SKM-1 (cell line): ENCODE data around the gene USP38.
"Not testable (repeated sequence)": the region's sequence is repeated elsewhere in the genome, so short reads cannot be mapped to it uniquely, and the experiment has no call there.

ENCODE experiments used
- DNase-seq: peaks from one replicate; lab custom pipeline; 2025; ENCODE audit not compliant: unreplicated experiment; lab: John Stamatoyannopoulos, UW

The USP38 gene, protein sequence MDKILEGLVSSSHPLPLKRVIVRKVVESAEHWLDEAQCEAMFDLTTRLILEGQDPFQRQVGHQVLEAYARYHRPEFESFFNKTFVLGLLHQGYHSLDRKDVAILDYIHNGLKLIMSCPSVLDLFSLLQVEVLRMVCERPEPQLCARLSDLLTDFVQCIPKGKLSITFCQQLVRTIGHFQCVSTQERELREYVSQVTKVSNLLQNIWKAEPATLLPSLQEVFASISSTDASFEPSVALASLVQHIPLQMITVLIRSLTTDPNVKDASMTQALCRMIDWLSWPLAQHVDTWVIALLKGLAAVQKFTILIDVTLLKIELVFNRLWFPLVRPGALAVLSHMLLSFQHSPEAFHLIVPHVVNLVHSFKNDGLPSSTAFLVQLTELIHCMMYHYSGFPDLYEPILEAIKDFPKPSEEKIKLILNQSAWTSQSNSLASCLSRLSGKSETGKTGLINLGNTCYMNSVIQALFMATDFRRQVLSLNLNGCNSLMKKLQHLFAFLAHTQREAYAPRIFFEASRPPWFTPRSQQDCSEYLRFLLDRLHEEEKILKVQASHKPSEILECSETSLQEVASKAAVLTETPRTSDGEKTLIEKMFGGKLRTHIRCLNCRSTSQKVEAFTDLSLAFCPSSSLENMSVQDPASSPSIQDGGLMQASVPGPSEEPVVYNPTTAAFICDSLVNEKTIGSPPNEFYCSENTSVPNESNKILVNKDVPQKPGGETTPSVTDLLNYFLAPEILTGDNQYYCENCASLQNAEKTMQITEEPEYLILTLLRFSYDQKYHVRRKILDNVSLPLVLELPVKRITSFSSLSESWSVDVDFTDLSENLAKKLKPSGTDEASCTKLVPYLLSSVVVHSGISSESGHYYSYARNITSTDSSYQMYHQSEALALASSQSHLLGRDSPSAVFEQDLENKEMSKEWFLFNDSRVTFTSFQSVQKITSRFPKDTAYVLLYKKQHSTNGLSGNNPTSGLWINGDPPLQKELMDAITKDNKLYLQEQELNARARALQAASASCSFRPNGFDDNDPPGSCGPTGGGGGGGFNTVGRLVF

GRCh38 chr4:143184503-143185252, at the start of gene USP38:
USP38 (plus strand) TSS chr4:143184917; CDS start chr4:143185451, 534 bp downstream.
- peak; percentile 89 for DNase-seq

DNA sequence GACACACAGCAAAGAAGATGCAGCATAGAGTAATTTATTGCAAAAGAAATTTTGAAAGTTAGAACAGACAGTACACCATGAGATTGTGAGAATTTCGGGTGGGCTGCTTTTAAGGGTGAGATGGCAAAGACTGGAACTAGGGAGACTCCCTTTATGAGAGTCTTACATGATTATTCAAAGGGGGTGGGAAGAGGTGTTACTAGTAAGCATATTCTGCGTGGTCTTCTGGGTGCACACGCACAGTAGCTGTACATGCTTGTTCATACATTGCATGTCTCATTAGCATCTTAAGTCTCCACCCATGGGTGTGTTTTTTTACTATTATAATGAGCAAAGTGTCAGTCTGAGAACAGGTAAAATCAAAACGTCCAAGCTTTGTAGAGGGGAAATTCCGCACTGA, 49.4 kb upstream of the USP38 start:
- no peak for DNase-seq

DNA sequence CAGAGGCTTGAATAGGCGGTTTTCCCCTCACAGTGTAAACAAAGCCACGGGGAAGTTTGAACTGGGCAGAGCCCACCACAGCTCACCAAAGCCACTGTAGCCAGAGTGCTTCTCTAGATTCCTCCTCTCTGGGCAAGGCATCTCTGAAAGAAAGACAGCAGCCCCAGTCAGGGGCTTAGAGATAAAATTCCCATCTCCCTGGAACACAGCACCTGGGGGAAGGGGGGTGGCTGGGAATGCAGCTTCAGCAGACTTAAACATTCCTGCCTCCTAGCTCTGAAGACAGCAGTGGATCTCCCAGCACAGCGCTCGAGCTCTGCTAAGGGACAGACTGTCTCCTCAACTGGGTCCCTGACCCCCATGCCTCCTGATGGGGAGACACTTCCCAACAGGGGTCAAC, 44.0 kb upstream of the USP38 start:
- no peak for DNase-seq

- no peak for DNase-seq
These were observed 36.2 kb upstream of the USP38 start for GRCh38 chr4:143148521-143148920.

DNA sequence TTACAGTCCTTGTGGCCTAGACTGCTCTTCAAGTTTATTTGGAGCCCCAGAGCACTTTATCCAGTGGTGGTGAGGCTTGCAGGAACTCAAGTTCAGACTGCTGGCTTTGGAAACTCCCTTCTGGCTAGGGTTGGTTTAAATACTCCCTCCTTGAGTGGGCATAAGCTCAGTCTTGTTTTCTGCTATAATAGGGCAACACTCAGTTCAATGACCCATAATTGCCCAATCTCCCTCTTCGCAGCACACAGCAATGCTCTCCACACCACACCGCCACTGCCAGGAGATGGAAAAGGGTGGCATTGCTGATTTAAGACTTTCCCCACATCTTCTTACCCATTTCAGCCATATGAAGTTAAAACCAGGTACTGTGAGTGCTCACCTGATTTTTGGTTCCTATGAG, 27.9 kb upstream of the USP38 start:
- DNase-seq, result no peak

DNA sequence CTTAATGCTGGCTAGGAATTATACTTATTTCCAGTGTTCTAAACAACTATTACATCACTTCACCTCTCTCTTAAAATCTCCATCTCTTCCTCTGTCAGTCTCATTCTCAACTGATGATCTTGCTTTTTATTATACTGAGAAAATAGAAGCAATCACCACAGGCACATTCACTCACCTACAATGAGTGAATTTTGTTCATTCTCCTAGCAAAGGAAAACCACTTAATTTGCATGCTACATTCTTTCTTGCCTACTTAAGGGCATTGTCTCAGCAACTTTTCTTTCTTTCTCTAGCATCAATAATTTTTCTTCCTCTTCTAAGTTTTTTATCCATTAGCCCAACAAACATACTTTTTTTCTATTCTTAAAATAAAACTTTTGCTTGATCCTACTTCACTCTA, 21.1 kb upstream of the USP38 start:
- DNase-seq, result no peak

- DNase-seq, result not testable (repeated sequence)
These were observed 18.0 kb upstream of the USP38 start for GRCh38 chr4:143166722-143167121.

DNA sequence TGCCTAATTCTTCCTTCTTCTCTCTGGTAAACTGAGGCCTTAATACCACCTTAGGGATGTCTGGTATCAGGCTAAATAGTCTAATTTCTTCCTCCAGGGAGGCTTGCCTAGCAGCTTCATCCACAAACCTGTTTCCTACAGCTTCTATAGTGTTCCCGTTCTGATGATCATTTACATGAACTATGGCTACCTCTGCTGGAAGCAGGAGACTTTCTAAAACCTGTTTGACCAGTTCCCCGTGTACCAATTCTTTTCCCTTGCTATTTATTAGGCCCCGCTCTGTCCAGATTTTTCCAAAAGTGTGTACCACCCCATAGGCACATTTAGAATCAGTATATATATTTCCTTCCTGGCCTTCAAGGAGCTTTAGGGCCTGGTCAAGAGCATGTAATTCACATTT, 5.8 kb upstream of the USP38 start:
- DNase-seq, result no peak

DNA sequence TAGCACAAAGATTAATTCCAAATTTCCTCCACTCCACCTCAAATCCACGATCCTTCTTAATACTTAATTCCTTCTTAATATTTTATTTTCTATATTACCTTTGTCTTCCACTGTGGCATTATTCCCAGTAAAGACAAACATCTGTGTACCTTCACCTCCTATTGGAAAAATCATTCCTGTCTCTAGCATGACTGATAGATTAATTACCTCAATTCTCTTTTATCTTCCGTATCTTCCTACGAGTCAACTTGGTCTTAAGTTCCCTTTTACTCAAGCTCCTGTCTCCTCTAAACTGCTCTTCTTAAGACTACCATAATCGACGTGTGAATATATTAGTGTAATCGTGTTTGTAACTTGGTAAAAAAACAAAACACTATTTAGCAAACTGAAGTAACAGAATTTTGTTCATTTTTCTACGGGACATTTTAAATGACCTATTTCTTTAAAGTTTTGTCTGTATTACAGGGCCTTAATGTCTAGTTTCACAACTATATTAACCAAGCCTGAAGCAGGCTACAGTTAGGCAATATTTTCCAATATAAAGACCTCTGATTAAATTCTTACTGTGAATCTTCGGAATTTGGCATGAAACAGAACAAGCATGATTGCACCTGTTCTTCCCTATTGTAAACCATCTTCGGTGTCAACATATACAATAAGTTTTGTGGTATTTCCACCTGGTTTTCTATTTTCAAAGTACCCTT, 1.1 kb upstream of the USP38 start:
- DNase-seq, result no peak

DNA sequence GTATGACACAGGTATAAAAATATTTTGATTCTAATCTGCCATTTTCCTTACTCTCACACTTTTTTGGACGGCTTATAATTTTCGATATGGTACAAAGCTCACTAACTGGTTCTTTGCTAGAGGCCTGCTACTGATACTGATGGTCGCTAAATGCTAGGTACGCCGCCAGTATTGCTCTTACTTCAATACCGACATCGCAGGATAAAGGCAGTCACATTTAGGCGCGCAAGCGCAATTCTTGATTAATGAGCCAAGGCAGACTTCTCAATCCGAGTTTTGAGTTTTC, 557 bp upstream of the USP38 start:
- no peak for DNase-seq

DNA sequence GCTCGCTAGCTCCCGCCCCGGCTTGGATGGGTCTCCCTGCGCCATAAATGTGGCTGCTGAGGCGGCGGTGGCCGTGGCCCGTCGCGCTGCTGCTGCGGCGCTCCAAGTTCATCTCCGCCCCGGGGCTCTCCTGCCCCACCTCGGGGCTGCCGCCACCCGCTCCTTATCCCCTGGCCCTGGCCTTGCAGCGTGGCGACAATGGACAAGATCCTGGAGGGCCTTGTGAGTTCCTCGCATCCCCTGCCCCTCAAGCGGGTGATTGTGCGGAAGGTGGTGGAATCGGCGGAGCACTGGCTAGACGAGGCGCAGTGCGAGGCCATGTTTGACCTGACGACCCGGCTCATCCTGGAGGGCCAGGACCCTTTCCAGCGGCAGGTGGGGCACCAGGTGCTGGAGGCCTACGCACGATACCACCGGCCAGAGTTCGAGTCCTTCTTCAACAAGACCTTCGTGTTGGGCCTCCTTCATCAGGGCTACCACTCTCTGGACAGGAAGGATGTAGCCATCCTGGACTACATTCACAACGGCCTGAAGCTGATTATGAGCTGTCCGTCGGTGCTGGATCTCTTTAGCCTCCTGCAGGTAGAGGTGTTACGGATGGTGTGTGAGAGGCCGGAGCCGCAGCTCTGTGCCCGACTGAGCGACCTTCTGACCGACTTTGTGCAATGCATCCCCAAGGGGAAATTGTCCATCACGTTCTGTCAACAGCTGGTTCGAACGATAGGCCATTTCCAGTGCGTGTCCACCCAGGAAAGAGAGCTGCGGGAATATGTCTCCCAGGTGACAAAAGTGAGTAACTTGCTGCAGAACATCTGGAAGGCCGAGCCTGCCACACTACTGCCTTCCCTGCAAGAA, 763 bp downstream of the USP38 start:
- no peak for DNase-seq

- no peak for DNase-seq
These were observed 1.5 kb downstream of the USP38 start for GRCh38 chr4:143186212-143186611.

DNA sequence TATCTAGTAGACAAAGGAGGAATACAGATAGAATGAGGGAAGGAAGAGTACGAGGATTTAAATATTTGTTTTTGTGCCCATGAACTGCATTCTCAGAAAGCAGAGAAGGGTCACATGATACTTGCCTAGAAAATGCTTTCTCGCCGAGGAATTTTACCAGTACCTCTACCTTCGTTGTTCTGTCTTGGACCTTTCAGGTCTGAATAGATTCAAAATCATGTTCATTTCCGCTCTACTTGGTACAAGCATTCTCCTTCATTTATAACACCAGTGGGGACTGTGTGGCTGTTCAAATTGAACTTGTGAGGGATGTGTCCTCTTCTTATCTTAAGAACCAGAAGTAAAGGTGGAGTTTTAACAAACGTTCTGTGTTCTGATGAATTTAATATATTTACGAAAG, 1.9 kb downstream of the USP38 start:
- no peak for DNase-seq

GRCh38 chr4:143188136-143189088, 3.7 kb downstream of the USP38 start:
- no peak for DNase-seq

GRCh38 chr4:143189528-143189927, 4.8 kb downstream of the USP38 start:
- no peak for DNase-seq

DNA sequence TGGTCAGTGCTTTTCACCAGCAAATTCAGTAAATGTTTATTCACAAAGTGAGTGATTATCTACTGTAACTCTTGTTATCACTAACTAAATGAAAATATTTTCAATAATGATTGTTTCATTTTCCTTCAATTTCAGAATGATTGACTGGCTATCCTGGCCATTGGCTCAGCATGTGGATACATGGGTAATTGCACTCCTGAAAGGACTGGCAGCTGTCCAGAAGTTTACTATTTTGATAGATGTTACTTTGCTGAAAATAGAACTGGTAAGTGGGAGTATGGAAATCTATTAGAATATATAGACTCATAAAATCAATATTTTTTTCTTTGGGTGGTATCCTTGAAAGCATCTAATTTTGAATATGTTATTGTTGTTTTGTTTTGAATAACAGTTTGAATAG, 10.9 kb downstream of the USP38 start:
- DNase-seq, result no peak

- DNase-seq, result no peak
These were observed 11.6 kb downstream of the USP38 start for GRCh38 chr4:143196323-143196722.

DNA sequence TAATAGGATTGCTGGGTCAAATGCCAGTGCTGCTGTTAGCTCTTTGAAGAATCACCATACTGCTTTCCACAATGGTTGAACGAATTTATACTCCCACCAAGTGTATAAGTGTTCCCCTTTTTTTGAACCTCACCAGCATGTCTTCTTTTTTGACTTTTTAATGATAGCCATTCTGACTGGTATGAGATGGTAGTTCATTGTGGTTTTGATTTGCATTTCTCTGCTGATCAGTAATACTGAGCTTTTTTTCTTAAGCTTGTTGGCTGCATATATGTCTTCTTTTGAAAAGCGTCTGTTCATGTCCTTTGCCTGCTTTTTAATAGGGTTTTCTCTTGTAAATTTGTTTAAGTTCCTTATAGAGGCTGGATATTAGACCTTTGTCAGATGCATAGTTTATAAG, 14.8 kb downstream of the USP38 start:
- DNase-seq, result no peak

DNA sequence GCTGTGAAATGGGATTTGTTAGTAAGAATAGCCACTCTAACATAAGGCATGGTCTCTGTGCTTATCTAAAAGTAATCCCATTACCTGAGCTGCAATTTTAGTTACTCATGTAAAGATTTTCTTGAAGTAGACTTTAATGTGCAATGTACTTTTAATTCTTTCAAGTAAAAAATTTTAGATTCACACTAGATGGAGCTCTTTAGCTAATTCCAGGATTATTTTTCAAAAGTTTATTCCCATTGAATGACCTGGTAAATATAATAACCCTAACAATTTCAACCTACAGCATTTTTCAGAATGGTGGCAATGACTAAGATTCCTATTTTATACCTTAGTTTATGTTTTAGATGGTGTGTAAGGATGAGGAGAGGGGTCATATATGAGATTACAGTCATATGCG, 18.1 kb downstream of the USP38 start:
- DNase-seq, result no peak
